Measurements from ENCODE around the gene LIPA. TPM values are rescaled to one million over a fixed set of nuclear protein-coding genes. Genes with fewer than 3 reads are reported as not detected.
"Not testable (repeated sequence)": the region's sequence is repeated elsewhere in the genome, so short reads cannot be mapped to it uniquely, and the experiment has no call there.

LIPA gene
- total RNA-seq, 1 donor from 2014 or later, result 17.0 TPM

- Mint-ChIP-seq H3K27me3 (peaks cover 57% of the 10 kb centered on the region), H3K9me3 (ENCODE audit: low read depth) (no peaks in the 10 kb centered on the region), H3K4me1 (ENCODE audit: low read depth) (no peaks in the 10 kb centered on the region), H3K27ac (no peak overlapping the region), H3K4me3 (ENCODE audit: low read depth) (no peak overlapping the region), H3K36me3 (ENCODE audit: insufficient read depth) (no peaks in the 10 kb centered on the region)
- no peak for DNase-seq (ENCODE audit: low spot score, unreplicated experiment)
- no peak for TF ChIP-seq CTCF (IDR thresholded peaks at IDR 0.05; ENCODE audit: unreplicated experiment)
Measured at GRCh38 chr10:89171996-89172395, 79.6 kb downstream of the LIPA start.

- Mint-ChIP-seq H3K27ac (no peak overlapping the region), H3K27me3 (peaks cover 61% of the 10 kb centered on the region), H3K9me3 (ENCODE audit: low read depth) (no peaks in the 10 kb centered on the region), H3K4me1 (ENCODE audit: low read depth) (no peaks in the 10 kb centered on the region), H3K4me3 (ENCODE audit: low read depth) (no peak overlapping the region), H3K36me3 (ENCODE audit: insufficient read depth) (no peaks in the 10 kb centered on the region)
- no peak for DNase-seq (ENCODE audit: low spot score, unreplicated experiment)
- no peak for TF ChIP-seq CTCF (IDR thresholded peaks at IDR 0.05; ENCODE audit: unreplicated experiment)
Measured at GRCh38 chr10:89171263-89171872, 80.2 kb downstream of the LIPA start.

GRCh38 chr10:89168354-89168900 lies 83.1 kb downstream of the LIPA start:
- H3K36me3 Mint-ChIP-seq (ENCODE audit: insufficient read depth); H3K27ac Mint-ChIP-seq; H3K9me3 Mint-ChIP-seq (ENCODE audit: low read depth); H3K4me1 Mint-ChIP-seq (ENCODE audit: low read depth); DNase-seq (ENCODE audit: low spot score, unreplicated experiment); H3K4me3 Mint-ChIP-seq (ENCODE audit: low read depth): not testable (repeated sequence)
- peaks cover 76% of the 10 kb centered on the region for H3K27me3 Mint-ChIP-seq

GRCh38 chr10:89167915-89168314 lies 83.7 kb downstream of the LIPA start:
- Mint-ChIP-seq H3K4me3 (ENCODE audit: low read depth) (no peak overlapping the region), H3K9me3 (ENCODE audit: low read depth) (no peaks in the 10 kb centered on the region), H3K27ac (no peak overlapping the region), H3K36me3 (ENCODE audit: insufficient read depth) (no peaks in the 10 kb centered on the region), H3K27me3 (peaks cover 76% of the 10 kb centered on the region), H3K4me1 (ENCODE audit: low read depth) (no peaks in the 10 kb centered on the region)
- no peak for TF ChIP-seq CTCF (IDR thresholded peaks at IDR 0.05; ENCODE audit: unreplicated experiment)
- no peak for DNase-seq (ENCODE audit: low spot score, unreplicated experiment)

- no peaks in the 10 kb centered on the region for H3K9me3 Mint-ChIP-seq (ENCODE audit: low read depth)
- H3K36me3 Mint-ChIP-seq (ENCODE audit: insufficient read depth), result no peaks in the 10 kb centered on the region
- H3K27ac Mint-ChIP-seq, result no peak overlapping the region
- H3K4me1 Mint-ChIP-seq (ENCODE audit: low read depth), result no peaks in the 10 kb centered on the region
- no peak overlapping the region for H3K4me3 Mint-ChIP-seq (ENCODE audit: low read depth)
- H3K27me3 Mint-ChIP-seq, result peaks cover 56% of the 10 kb centered on the region
- no peak for TF ChIP-seq CTCF (IDR thresholded peaks at IDR 0.05; ENCODE audit: unreplicated experiment)
- DNase-seq (ENCODE audit: low spot score, unreplicated experiment), result no peak
Measured at GRCh38 chr10:89165923-89166322, 85.7 kb downstream of the LIPA start.

GRCh38 chr10:89164920-89165319 lies 86.7 kb downstream of the LIPA start:
- no peaks in the 10 kb centered on the region for H3K36me3 Mint-ChIP-seq (ENCODE audit: insufficient read depth)
- DNase-seq (ENCODE audit: low spot score, unreplicated experiment), result no peak
- no peak for TF ChIP-seq CTCF (IDR thresholded peaks at IDR 0.05; ENCODE audit: unreplicated experiment)
- no peaks in the 10 kb centered on the region for H3K9me3 Mint-ChIP-seq (ENCODE audit: low read depth)
- no peak overlapping the region for H3K27ac Mint-ChIP-seq
- H3K27me3 Mint-ChIP-seq, result peaks cover 55% of the 10 kb centered on the region
- no peaks in the 10 kb centered on the region for H3K4me1 Mint-ChIP-seq (ENCODE audit: low read depth)
- H3K4me3 Mint-ChIP-seq (ENCODE audit: low read depth), result no peak overlapping the region
